ENCODE results near the gene MPPED2.

Gene MPPED2

DNA sequence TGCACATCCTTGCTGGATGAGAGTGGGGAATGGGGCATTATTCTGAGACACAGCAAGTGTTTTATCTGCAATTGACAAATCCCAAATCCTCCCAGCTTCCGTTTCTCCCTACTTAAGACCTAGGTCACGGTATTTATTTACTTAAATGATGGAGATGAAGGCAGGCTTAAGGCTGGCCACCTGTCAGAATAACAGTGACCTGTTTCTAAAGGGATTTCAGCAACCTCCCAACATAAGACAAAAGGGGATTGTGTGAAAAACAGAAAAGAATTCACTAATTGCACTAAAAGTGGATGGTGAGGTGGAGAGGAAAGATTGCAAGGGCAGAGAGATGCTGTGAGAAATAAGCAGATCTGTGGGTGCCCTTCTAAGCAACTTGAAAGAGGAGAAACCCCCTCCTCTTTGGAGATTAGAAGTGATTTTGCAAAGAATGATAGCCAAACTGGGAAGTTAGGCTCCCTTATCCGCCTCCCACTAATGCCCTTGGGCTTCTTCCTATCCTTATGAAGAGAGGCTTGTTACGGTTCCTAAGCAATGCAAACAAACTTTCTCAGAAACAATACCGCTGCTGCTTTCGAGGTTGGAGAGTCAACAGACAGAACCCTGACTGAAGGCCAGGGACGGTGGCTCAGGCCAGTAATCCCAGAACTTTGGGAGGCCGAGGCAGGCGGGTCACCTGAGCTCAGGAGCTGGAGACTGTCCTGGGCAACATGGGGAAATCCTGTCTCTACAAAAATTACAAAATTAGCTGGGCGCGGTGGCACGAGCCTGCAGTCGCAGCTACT is 179.0 kb downstream of the MPPED2 start:
- DNase-seq = no peak

DNA sequence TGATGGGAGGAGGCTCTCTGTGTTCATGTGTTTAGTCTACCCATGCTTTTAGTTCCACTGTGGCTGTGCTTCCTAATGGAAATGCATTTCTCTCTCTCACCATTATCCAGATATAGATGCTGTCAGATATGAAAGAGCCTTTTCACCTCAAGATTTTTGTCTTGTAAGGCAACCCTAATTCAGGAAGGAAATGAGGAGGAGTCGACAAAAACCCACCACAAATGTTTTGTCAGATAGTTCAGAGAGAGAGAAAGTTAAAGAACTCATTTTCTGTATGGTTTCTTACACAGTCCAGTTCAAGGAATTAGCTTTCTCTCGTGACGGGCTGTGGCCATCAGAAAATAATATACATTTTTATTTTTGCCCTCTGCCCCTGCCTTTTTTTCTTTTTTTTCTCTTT is 180.8 kb downstream of the MPPED2 start:
- no peak for DNase-seq

DNA sequence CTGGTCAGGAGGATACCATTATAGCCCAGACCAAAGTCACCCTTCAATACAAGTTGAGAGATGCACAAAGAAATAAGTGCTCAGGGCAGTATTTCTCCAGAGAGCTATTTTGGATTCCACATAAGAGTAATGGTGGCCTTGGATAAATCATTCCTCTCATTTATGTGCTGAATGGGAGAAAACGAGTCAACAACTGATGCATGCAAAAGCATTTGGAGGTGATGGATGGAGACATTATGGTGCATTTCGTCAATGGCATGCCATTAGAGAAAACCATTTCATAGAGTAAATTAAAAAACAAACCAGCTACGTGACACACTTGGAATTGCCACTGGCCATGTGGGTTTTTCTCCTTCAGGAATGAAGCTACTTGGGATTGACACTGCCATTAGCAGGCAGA is 182.0 kb downstream of the MPPED2 start:
- DNase-seq = no peak

DNA sequence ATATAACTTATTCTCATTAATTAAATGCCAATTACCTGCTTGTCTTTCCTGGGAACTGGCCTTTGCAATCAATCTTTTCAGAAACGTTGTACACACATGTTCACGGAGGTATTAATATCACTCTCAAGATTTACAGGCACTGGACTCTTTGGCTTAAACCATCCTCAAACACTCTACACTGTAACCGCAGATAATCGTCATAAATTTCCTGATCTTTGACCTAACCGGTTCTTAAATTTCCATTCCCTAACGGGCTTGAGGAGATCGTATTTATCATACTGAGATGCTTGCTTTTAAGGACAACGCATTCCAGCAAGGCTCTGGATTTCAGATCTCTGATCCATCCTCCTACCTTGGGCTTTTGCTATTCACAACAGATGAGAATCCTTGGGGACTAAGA is 190.4 kb downstream of the MPPED2 start:
- DNase-seq = no peak

DNA sequence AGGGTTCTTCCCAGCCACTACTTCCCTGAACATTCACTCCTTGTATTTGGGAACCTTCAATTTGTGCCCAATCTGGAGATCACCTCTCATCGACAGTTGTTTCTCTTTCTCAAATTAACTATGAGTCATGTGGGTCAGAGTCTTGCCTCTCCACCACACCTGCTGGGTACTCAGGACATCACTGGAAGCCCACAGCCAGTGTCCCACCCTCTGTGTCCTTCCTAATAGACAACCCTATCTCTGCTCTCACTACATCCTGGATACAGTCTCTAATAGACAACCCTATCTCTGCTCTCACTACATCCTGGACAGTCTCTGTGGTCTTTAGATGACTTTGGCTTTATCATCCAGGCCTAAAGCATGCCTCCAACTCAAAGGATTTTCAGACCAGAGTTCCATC is 193.1 kb downstream of the MPPED2 start:
- DNase-seq = no peak

DNA sequence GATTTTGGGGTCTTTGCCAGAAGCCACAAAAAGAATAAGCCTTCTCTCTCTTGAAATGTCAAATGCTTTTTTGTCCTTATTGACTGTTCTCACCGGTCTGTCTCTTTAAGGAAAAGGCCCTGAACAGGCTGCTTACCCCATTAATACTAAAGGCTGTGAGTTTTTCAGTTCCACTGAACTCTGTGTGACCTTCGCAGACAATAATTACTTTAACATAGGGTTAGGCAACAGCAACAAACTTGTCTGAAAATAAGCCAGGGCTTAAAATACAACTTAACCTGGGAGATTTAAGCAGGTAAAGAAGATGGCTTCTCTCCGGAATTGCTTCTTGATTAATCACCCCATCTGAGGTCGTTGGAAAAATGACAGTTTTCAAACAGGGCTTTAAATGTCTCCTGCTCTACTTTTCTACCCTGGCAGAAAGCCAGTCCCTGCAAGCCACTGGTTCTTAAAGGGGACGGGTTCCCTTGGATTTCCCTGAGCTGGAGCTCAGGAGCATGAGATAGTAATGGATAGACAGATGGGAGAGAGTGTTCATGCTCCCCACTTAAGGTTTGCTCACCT is 193.8 kb downstream of the MPPED2 start:
- DNase-seq = peak; percentile 70

DNA sequence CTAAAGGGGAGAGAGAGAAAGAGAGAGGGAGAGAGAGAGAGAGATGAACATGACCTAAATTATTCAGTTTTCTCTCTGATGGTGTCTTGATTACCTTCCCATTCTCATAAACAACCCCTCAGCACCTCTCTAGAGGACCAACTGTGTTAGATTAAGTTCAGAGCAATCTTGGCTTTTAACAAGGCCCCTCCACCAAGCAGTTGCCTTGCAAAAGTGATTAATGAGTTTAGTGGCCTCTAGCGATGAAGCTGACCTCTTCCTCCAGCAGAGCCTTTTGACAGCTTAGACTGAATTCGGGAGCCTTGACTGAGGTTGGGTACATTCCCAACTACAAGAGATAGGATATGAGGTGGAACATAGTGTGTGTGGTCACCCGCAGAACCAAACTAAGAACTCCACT is 197.2 kb downstream of the MPPED2 start:
- peak; percentile 30 for DNase-seq

DNA sequence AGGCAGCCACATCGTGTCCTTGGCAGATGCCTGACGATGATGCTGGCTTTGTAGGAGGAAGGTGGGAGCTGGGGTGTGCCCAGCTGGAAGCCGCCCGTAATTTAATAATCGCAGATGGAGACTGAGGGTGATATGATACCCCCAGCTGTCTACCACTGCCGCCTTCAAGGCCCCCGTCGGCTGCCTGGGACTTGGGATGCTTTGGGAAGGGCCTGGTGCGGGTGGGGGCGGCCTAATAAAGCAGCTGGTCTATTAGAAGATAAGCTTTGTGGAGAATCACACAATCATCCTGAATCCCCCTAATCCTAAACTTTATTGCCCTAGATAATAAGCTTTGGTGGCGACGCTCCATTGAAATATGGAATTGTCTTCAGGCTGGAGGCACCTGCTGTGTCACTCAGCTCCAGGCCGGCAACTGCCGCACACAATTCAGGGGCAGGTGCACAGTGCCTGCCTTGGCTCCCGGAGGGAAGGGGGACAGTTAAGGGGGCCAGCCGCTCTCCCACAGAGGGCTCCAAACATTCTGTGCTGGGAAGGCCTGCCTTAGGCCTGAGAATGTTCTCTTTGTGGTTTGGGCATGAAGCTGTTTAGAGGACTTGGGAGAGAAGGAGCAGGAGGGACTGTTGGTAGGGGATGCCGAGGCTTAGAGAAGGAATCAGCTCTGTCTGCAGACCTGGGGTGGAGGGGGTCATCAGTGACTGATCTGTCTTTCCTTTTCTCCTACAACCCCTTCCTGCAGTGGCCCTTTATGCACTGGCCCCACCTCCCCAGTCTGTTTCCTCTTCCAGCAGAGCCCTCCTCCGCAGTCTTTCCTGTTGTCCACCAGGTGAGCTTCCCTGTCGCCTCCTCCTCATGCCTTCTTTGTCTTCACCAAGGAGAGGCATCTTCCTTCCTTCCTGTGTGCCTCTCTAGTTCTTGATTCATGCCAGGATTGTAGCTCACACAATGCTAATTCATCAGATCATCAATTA is 198.0 kb downstream of the MPPED2 start:
- DNase-seq = peak; percentile 85

DNA sequence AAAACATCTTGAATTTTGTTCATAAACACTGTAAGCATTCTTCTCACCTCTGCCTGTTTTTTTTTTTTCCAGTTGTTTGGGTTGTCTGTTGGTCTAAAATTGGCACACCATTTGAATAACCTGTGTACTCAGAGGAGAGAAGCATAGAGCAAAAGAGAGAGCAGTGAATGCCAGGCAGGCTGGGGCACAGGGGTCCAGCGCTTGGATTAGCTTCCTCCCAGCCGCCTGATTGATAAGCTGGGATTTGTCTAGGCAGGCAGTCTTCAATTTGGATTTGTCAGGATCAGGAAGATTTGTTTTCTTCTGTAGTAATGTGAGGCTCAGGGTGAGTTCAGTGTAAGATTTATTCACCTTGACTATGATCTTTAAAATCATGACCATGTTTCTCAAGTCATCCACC is 204.3 kb downstream of the MPPED2 start:
- peak; percentile 31 for DNase-seq

DNA sequence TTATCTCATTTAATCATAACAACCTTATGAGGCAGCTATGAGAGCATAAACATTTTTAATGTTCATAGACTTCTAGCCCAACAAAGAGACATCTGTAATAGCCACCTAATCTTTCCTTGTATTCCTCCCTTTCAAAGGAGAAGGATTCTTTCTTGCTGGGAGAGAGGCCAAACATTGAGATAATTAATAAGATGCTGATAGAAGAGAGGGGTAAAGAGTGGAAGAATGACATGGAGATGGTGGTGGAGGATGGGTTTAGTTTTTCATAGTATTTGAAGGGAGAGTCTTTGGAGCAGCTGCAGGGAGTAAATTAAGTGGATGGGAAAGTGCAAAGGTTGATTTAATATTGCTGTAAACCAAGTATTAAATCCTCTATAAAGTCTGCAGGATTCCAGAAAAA is 205.3 kb downstream of the MPPED2 start:
- no peak for DNase-seq

DNA sequence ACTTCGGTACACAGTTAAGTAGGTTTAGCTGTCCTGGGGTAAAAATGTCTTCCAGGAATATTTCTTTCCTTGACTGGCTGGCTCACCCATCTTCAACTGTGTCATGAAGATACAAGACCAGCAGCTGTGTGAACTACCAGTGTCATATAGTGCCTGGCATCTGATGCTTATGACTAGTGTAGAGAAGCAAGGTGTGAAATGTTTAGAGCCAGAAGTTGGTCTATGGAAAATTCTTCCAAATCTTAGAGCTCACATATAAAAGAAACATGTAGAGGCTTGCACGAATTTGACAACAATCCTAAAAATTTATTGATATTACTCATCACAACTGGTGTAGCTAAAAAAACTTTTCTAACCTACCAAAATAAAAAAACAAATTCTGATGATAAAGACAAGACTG is 208.8 kb downstream of the MPPED2 start:
- no peak for DNase-seq

DNA sequence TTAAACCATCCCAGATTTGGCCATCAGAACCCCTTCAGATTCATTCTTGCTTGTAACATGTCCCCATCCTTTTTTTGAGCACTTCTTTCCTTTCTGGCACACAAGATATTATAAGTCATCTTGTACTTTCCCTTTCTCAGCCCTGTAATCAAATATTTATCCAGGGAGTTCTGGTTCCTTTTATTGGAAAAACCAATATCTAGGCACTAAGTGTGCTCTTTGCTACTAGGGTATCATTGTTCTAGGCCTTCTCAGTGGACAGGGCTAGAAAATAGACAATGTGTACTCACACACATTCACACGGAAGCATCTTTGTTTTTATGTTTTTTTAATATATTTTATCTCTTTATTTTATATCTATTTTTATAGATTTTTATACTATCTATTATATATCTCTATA is 216.0 kb downstream of the MPPED2 start:
- DNase-seq = no peak

DNA sequence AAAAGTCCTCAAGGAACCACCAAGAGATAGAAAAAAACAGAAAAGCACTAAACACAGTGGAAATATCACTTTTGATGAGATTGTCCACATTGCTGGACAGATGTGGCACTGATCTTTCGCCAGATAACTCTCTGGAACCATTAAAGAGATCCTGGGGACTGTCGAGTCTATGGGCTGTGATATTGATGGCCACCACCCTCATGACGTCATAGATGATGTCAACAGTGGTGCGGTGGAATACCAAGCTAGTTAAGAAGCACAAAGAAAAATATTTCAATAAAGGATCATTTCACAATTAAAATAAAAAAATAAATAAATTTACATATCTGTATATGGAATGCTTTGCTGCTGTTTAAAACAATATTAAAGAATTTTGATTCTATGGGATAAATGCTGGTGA is 217.8 kb downstream of the MPPED2 start:
- no peak for DNase-seq

DNA sequence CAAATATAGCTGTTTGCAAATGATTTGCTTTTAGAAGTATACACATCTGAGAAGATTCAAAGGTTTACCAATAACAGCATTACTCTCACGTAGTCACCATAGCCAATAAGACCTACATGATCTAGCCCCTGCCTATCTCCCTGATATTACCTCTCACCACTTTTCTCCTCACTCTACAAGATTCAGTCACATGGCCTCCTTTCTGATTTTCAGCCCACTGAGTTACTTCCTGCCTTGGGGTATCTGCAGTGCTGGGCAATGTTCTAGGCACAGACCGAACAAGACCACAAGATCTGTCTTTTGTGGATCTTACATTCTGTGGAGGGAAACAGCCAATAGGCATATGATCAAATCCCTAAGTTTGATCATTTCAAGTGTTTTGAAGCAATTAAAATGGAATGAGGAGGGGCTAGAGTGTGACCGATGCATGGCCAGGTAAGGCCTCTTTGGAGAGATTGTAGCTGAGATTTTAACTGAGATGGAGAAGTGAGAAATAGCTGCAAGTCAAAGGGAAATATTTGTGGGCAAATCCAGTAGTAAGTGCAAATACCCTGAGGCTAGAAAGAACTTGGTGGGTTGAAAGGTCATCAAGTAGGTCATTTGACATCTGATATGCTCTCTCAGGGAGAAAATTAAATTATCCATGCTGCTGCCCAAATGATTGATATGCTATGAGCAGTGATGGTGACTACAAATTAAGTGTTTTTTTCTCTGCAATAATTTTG is 220.2 kb downstream of the MPPED2 start:
- DNase-seq = no peak

DNA sequence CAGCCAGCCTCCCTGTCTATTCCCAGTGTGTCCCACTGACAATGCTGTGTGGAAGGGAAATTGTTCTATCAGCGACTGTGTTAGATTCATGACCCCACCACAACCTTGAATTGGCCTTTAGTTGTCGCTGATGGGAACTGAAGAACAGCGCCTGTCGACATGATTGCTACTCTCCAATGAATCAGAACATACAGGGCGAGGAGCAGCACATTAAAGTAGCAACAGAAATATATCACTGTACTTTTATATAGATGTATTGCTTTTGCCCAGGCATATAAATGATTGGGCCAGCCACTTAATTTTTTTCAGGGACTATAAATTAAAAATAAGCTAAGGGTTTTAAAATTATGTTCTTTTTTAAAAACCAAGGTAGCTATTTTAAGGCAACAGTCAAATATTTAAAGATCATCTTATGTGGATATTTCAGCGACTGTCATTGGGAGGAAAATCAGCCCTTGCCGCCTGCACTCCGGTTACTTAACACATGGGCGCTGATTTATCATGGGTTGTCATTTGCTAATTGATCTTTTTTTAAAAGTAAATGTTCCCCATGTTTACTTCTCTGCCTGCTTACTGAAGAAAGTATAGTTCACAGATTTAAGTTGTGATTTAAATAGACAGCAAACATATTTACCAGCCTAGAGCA is 221.2 kb downstream of the MPPED2 start:
- no peak for DNase-seq

DNA sequence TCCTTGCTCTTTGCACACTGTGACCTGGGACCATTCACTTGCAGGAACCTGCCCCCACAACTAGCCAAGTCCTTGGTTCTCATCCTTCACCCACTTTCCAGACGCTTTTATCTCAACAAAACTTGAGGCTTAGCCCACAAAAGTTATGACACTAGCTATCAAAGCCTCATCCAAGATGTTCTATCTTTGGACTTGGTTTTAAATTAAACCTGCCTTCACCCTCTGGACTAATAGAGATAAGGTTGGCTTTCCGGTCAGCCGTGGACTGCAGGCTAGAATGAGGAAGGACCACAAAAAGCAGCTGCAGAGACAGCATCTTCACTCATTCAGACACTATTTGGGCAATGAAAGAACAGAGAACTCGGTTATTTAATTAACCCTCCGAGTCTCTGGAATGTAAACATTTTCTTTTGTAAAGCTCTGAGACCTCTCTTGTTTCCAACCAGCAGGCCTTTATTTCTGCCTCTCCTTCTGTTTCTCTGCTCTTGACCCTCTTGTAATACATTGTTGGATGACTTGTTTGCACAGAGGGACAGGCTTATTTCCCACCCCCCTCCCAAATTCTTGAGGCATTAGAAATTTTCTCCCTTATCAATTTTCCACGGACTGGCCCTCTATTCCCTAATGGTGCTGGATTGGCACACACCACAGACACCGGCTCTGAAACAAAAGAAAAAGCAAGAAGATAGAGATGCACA is 221.9 kb downstream of the MPPED2 start:
- peak; percentile 53 for DNase-seq

DNA sequence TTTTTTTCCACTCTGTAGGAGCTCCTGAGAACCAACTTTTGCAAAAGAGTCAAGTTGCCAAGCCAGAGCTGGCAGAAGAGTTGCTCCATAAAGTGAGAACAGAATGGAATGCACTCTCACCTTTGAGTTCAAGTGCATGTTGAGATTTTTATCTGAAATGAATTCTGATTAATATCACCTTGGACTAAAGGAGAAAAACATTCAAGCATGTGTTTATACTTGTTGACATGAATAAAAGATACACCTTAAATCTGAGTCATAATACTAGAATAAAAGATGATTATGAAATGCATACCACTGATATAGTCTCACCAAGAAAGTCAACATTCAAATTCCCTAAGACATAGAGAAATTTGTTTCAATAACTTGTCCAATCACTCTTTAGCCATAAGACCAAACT is 225.4 kb downstream of the MPPED2 start:
- DNase-seq = no peak

Data from retina (tissue), 1 donor.